SIG-M5 (cell line): ENCODE measurements around the gene PIK3R1.

Experiments
- DNase-seq: peaks from one replicate; lab custom pipeline; 2025; lab: John Stamatoyannopoulos, UW

PIK3R1 gene

GRCh38 chr5:68298479-68298878 lies 82.9 kb downstream of the PIK3R1 start:
- DNase-seq: no peak

- DNase-seq: no peak
Observed at GRCh38 chr5:68299105-68299504, 83.5 kb downstream of the PIK3R1 start.

DNA sequence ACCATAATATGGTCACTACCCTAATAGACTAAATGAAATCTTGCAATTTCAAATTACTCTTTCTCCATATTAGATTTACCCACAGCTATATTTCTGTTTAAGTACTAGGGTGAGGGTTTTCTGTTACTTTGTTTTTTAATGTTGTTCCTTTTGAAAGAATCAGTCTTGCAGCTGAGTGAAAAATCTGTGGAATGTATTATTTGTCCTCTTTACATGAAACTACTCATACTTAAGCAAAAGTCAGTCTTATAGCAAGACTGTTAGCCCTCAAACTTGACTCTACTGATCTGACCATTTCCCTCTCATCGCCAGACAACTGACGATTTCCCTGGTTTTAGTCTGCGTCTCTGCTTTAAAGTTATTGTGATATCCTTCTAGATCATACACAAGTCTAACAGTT lies 84.0 kb downstream of the PIK3R1 start:
- no peak for DNase-seq

- DNase-seq: no peak
Observed at GRCh38 chr5:68303038-68303738, 87.6 kb downstream of the PIK3R1 start.

- no peak for DNase-seq
Observed at GRCh38 chr5:68303754-68304420, 88.3 kb downstream of the PIK3R1 start.

DNA sequence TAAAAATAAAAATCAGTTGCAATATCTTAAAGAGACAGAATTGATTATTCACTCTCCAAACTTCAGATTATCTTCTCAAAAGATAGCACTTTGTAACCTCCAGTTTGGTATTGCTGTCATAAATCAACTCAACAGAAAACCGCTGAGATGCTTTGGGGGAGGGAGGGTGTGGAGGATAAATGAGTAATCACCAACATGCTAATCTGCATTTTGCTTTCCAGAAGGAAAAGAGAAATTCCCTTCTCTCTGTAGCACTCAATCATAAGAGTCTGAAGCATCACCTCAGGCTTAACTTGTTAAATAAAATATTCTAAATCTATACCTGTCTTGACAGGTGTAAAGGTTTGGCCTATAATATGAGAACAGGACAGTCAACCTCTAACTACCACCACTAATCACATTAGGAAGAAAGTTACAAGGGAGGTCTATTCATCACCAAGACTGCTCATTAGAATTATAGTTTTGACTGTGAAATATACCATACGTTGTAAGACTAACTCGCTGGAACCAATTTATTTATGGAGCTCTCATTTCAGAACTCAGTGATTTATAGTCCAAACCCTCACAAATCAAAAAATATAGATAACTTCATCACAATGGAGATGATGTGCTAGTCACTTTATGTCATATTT lies 89.0 kb downstream of the PIK3R1 start:
- DNase-seq: no peak

DNA sequence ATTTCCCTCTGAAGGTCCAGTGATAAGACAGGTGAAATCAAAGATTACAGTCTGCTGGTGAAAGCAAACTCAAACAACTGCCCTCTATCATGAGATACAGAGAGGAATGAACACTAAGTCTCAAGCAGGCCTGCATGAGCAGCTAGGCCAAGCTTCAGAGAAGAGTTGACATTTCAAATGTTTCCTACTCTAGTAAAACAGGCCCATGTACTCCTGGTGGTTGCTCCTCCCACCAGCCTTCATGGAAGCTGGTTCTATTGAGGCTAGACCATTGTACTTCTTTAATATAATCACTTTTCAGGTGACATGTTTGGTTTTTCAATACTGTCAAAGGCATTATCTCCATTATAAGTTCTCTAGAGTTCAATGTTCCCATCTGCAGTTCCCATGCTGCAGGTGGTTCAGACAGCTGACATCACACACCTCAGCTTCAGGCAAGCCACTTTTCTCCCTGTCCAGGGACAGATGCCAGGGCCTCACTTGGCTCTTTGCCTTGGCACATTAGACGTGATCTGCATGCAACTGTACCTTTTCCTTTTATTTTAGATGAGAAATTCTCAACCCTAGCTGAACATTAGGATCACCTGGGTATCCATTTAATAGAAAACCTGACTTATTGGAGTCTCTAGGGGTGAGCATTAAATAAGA lies 89.8 kb downstream of the PIK3R1 start:
- DNase-seq: no peak

DNA sequence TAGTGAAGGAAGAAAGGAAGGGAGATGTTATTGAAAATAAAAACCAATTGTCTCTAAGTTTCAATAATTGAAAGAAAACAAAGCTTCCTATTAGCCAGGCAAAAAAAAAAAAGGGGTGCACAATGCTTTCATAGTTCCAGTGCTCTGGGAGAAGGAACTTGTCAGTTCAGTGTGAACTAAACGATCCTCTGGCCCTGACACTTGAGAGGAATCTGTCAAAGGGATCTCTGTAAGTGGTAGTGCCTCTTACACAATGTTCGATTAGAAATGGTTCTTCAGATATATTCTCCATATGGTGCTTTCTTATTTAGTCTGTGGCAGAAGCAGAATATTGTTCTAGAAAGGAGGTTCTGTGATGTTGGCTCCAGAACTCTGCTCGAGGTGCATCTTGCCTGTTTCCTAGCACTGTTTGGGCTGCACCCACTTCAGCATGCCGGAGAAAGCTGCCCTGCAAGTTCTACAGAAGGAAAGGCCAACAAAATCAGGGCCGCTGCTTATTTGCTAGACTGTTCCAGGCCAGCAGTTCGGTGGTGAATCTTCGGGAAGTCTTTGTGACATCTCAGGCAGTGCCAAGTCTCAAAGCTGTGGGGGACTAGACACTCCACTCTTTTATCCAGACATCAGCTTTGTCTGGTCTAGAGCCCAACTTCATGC lies 90.9 kb downstream of the PIK3R1 start:
- DNase-seq: no peak

GRCh38 chr5:68313336-68313735 lies 97.8 kb downstream of the PIK3R1 start:
- DNase-seq: no peak

- no peak for DNase-seq
Observed at GRCh38 chr5:68314465-68314864, 98.9 kb downstream of the PIK3R1 start.

GRCh38 chr5:68315679-68316271 lies 100.2 kb downstream of the PIK3R1 start:
- no peak for DNase-seq

- no peak for DNase-seq
Observed at GRCh38 chr5:68316469-68316868, 100.9 kb downstream of the PIK3R1 start.

DNA sequence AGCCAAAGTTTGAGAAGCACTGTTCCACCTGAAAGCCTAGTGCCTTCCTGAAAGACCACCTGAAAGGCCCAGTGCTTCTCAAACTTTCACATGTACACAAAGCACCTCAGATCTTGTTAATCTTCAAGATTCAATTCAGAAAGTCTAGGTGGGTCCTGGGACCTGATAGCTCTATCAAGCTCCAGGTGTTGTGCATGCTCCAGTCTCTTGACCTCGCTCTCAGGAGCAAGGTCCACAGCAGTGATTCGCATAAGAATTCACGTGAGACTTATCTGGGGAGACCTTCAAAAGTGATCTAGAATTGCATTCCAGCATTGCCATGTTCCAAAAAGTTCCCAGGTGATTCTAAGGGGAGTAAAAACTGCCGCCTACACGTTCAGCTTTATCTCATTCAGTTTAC lies 102.1 kb downstream of the PIK3R1 start:
- no peak for DNase-seq

- DNase-seq: no peak
Observed at GRCh38 chr5:68318955-68319705, 103.6 kb downstream of the PIK3R1 start.

DNA sequence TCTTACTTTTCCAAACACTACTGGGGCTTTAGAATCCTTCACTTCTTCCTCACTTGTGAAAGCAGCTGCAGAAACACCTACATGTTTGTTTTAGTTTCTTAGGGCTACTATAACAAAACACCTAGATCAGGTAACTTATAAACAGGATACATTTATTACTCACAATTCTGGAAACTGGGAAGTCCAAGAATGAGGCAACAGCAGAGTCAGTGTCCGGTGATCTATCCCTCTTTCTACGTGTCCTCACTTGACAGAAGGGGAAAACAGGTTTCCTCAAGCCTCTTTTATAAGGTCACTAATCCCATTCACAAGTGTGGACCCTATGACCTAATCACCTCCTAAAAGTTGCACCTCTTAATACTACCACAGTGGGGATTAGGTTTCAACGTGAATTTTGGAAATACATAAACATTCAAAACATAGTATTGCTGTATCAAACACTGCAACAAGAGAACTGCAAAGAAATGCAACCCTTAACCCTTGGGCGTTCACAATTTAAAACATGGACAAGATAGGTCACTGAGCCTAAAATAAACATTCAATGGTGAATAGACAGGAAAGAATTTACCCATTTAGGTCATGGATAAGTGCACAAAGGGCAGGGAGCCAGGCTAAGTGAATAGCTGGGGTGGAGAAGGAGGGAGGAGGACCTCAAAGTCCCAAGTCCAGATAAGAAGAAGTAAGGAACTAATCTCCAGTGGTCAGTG lies 104.3 kb downstream of the PIK3R1 start:
- DNase-seq: no peak

GRCh38 chr5:68320413-68320986 lies 104.9 kb downstream of the PIK3R1 start:
- DNase-seq: no peak

DNA sequence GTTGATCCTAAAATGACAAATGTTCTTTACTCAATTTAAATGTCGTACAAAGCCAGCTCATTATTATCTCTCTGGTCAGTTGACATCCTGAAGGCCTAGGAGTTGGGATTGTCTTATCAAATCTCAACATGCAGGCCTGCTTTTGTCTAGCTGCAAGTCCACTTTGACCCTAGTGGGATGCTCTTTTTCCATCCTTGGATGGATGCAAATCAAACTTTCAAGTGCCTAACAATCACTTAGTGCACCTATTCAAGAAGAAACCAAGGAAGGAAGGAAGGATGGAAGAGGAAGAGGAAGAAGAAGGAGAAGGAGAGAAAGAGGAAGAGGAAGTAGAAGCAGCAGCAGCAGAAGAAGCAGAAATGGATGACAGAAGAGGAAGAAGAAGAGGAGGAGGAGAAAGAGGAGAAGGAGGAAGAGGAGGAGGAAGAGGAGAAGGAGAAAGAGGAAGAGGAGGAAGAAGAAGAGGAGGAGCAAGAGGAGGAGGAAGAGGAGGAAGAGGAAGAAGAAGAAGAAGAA lies 109.6 kb downstream of the PIK3R1 start:
- DNase-seq: no peak

DNA sequence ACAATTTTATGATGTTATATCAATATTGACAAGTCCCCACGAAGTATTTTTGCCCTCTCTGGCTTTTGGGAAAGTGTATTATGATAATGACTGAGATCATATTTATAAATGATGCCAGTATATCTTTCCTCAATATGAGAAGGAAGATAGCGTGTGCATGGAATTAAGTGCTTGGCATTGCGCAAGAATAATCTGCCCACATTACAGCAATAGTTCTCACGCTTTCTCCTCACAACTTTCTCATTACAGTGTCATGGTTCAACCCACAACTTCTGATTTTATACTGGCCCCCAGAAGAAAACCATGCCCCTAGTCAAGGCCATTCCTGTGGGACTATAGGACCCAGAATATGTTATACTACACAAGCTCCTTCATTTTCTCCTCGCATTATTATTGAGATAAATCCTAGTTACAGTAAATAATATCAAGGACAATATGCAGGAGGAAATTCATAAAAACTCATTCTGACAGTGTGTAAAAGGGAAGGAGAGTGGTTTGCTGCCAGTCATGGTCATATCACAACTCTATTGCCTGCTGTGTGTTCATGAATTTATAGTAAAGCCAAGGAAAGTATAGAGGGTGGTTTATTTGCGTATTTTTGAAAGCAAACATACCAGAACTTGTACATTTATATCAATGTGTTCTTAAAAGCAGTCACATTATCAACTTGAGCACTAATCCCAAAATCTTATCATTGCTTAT lies 114.1 kb downstream of the PIK3R1 start:
- no peak for DNase-seq

DNA sequence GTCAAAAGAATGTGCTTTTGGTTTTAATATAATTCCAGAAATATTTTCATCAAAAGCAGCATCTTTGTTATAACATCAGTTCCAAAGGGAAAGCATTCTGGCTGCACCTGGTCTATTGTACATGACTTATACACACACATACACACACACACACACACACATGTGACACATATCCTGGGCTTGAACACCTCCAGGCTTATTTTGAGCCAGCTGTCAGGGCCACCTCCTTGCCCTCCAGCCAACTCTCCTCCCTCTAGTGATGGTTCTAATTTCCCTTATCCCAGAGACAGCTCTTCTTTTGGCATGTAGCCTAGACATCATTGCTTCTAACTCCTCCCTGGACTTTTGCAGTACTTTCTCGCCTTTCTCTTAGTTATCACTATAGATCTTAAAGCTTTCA lies 115.0 kb downstream of the PIK3R1 start:
- DNase-seq: no peak
